T47D (cell line): ENCODE results near the gene DPF3.
"Not testable (repeated sequence)": the region's sequence is repeated elsewhere in the genome, so short reads cannot be mapped to it uniquely, and the experiment has no call there.

Experiments used
- DNase-seq, 2 experiments: peaks; one replicate each; pipeline versions ENCODE4 v3.0.0 to v3.0.0-alpha.2; 2011 to 2012; ENCODE audit warnings: low read depth in 1 of 2, low spot score in 1 of 2
- JUND ChIP-seq: IDR thresholded peaks from 2 replicates; pipeline ENCODE4 v1.6.1; 2012; ENCODE audit warnings: low read depth
- in situ Hi-C: cut with HindIII; loops from 2 replicates; pipeline ENCODE4 v1.10.0; 2016; ENCODE audit warnings: low sequenced_read_pairs, low pct_unique_long_range_greater_than_20kb

The DPF3 gene

GRCh38 chr14:72753044-72753710, 140.7 kb downstream of the DPF3 start:
- in situ Hi-C loops = no loop called here
- no peak for DNase-seq
- TF ChIP-seq JUND = no peak

- DNase-seq = no peak
- no peak for TF ChIP-seq JUND
- in situ Hi-C loops = no loop called here
These were observed 141.9 kb downstream of the DPF3 start for GRCh38 chr14:72752034-72752412.

GRCh38 chr14:72751276-72752033, 142.4 kb downstream of the DPF3 start:
- TF ChIP-seq JUND = no peak
- no peak for DNase-seq
- in situ Hi-C loops = no loop called here

GRCh38 chr14:72748921-72749320, 145.0 kb downstream of the DPF3 start:
- DNase-seq, in situ Hi-C loops: not testable (repeated sequence)

GRCh38 chr14:72747652-72748051, 146.2 kb downstream of the DPF3 start:
- in situ Hi-C loops = no loop called here
- no peak for DNase-seq
- TF ChIP-seq JUND = no peak

DNA sequence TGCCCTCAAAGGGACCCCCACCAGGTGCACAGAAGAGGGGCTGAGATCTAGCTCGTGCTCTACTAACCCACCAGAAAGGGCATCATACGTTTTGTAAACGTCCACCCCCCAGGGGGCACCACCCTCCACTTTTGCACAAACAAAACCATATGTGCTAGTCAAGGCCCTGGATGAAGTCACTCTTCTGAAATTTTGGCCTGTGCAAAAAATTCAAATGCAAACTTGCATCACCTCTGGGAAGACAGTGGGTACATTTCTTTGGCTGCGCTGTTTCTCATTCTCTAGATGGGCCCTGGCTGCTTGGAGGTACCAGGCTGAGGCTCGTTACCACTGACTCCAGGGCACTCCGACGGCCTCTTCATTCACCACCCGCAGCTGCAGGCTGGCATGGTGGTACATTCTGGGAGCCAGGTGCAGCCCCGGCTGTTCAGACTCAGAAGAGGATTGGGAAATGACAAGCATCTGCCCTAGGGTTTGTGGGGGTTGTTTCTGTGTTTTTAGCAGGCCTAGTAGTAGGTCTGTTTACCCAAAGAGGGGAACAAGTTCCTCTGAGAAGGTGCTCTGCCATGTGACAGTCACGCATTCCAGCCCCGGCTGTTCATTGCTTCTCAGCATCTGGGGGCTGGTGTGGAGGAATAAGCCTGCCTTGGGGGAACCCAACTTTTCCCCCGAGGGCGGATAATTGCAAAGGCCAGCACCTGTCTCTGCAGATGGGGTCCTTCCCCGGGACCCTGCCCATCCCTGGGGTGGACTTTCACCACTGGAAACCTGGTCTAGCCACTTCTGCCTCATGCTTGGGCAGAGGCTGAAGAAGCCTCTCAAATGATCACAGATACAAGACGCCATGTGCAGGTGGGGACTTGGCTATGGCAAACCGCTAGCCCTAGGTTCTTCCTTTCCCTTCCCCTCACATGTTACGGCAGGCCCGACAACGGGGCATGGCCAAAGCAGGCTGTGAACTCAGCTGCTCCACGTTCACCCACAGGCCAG, 147.6 kb downstream of the DPF3 start:
- no peak for TF ChIP-seq JUND
- in situ Hi-C loops = no loop called here
- DNase-seq = no peak

DNA sequence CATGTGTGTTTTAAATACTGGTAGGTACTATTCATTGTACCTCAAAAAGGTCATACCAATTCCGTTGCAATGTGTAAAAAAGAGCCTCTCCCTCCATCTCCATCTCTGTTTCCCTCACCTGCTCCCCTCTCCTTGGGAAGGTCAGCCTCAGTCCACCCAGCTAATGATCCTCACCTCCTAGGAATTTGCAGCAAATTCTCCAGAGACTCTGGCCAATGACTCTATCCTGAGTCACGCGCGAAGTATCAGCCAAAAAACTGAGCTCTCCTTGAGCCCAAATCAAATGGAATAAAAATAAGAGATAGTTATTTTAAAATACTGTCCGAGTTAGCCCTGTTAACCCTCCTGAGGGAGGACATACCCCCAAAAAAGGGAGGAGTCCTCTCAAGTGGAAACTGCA, 148.4 kb downstream of the DPF3 start:
- no peak for TF ChIP-seq JUND
- DNase-seq = no peak
- in situ Hi-C loops = no loop called here

DNA sequence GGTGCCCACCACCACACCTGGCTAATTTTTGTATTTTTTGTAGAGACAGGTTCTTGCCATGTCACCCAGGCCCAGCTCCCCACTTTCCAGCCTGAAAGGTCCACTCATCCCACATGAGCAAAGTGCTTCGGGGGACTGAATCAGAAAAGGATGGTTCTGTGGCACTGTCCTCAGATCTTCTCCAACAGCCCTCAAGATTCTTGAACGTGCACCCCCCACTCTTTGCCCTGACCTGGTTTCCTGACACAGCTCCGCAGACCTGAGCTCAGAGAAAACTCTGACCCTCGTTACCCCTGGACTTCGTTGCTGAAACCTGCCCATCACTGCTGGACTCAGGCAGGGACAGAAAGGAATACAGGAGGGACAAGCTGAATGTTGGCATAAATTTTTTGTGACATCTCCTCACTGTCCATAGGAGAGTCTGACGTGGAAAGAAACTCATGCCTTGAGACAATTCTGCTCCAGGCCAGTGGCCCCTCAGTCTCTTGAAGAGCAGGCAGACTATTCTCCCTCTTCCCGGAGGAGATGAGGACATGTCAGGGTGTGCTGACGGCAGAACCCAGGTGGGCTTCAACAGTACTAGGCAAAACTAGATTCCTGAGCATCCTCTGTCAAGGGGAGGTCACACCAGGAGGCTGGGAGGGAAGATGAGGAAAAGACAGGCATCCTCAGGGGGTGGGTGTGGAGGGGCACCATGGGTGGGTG, 149.3 kb downstream of the DPF3 start:
- in situ Hi-C loops = no loop called here
- no peak for DNase-seq
- TF ChIP-seq JUND = no peak

DNA sequence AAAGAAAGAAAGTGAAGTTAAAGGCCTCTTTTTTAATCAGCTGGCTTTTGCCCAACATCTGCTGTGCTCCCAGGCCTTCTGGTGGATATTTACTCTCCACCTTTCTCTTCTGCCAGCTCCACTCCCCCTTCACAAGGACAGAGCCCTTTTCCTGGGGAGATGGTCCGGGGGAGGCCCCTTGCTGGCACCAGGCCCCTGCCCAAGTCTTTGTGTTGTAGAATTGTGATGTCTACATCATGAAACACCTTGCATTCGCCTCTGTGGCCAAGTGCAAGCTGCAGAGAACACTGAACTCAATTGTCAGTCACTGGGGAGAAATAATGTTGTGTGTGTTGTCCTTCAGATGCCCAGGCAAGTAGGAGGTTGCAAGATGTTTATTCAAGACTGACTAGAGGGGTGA, 150.3 kb downstream of the DPF3 start:
- TF ChIP-seq JUND = no peak
- no peak for DNase-seq
- in situ Hi-C loops = no loop called here

GRCh38 chr14:72742838-72743195, 151.1 kb downstream of the DPF3 start:
- in situ Hi-C loops = no loop called here
- no peak for TF ChIP-seq JUND
- DNase-seq = no peak

DNA sequence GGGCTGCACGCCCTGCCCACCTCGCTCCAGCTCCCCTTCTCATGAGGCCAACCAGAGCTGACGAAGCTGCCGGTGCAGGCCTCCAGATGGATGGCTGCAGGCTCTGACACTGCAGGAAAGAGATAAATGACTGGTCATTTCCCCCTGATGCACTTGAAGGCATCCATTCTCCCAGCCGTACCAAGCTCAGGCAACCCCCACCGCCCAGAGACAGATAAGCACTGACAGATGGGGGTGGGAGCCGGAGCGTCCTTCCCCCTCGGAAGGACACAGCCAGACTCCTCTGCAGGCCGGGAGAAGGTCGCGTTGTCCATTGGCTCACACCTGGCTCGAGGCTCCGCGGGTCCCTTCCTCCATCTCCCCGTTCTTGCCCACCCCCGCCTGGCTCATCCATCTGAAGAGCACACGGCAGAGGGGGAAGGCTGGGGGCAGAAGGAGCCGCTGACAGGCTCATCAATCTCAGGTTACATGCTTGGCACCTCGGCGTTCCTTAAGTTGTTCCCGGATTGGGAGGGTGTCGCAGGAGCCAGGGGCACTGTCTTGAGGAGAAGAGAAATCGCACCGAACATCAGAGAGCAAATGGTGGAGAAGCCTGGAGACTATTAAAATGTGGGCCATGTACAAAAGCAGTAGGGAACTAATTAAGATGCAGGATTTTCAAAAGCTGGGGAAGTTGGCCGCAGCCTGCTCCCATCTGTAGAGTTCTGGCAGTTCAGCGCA, 151.6 kb downstream of the DPF3 start:
- DNase-seq = no peak
- in situ Hi-C loops = no loop called here
- TF ChIP-seq JUND = no peak

GRCh38 chr14:72741826-72742117, 152.1 kb downstream of the DPF3 start:
- no peak for DNase-seq
- no peak for TF ChIP-seq JUND
- in situ Hi-C loops = no loop called here
